ENCODE data around the gene MZF1.

DNA sequence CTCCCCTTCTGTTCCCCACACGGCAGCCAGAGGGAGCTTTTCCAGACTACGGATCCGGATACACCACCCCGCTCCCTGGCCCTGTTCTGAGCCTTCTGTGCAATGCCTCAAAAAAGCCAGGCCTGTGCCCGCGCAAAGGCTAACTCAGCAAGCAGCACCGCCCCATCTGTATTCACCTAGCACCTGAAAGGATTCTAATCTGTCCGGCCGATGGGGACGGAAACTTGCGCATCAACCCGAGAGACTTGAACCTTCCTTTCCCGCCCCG is 54.1 kb downstream of the MZF1 start:
- TF ChIP-seq, protein P1, sequence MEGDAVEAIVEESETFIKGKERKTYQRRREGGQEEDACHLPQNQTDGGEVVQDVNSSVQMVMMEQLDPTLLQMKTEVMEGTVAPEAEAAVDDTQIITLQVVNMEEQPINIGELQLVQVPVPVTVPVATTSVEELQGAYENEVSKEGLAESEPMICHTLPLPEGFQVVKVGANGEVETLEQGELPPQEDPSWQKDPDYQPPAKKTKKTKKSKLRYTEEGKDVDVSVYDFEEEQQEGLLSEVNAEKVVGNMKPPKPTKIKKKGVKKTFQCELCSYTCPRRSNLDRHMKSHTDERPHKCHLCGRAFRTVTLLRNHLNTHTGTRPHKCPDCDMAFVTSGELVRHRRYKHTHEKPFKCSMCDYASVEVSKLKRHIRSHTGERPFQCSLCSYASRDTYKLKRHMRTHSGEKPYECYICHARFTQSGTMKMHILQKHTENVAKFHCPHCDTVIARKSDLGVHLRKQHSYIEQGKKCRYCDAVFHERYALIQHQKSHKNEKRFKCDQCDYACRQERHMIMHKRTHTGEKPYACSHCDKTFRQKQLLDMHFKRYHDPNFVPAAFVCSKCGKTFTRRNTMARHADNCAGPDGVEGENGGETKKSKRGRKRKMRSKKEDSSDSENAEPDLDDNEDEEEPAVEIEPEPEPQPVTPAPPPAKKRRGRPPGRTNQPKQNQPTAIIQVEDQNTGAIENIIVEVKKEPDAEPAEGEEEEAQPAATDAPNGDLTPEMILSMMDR (conservative IDR thresholded peaks at IDR 0.05; ENCODE audit: low read length), result no peak
- TF ChIP-seq EZH2phosphoT487 (IDR thresholded peaks at IDR 0.05; ENCODE audit: borderline replicate concordance, low read depth, low read length), result no peak
